Peyer's patch (tissue), 4 donors: ENCODE data around the gene MYORG.

Experiments used
- POLR2A ChIP-seq, 2 donors: fragments of 450-650 bp; IDR thresholded peaks; one replicate each; pipeline ENCODE4 v1.5.1; 2017; ENCODE audit warnings: antibody characterized with exemption in 2 of 2, mild to moderate bottlenecking in 2 of 2, moderate library complexity in 2 of 2
- TF ChIP-seq, protein P1 (sequence below), 6 experiments: fragments of 450-650 bp in 4 of 6; fragments of 200-600 bp in 2 of 6; sonication (generic) in 1 of 6; IDR thresholded peaks; one replicate each; pipeline ENCODE4 v1.5.1; 2017 to 2019; ENCODE audit warnings: antibody characterized with exemption in 6 of 6, mild to moderate bottlenecking in 3 of 6, moderate library complexity in 1 of 6

DNA sequence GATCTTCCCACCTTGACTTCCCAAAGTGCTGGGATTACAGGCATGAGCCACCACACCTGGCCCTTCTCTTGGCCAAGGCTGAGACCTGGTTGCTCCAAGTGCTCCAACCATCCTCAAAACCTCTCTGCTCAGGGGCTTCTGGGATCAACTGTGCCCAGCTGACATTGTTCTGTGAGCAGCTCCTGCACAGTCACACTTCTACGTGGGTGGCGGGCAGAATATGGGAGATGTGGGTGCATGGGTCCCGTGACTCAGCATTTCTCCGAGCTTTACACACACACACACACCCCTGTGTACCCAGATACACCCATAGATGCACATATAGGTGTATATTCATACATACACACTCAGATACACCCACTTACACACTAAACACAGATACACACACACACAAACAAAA, 10.5 kb upstream of the MYORG start:
- TF ChIP-seq, protein P1, sequence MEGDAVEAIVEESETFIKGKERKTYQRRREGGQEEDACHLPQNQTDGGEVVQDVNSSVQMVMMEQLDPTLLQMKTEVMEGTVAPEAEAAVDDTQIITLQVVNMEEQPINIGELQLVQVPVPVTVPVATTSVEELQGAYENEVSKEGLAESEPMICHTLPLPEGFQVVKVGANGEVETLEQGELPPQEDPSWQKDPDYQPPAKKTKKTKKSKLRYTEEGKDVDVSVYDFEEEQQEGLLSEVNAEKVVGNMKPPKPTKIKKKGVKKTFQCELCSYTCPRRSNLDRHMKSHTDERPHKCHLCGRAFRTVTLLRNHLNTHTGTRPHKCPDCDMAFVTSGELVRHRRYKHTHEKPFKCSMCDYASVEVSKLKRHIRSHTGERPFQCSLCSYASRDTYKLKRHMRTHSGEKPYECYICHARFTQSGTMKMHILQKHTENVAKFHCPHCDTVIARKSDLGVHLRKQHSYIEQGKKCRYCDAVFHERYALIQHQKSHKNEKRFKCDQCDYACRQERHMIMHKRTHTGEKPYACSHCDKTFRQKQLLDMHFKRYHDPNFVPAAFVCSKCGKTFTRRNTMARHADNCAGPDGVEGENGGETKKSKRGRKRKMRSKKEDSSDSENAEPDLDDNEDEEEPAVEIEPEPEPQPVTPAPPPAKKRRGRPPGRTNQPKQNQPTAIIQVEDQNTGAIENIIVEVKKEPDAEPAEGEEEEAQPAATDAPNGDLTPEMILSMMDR (IDR thresholded peaks at IDR 0.05) = no peak
- TF ChIP-seq POLR2A (IDR thresholded peaks at IDR 0.05) = no peak
